ENCODE results near the gene HFE.
"Not testable (repeated sequence)": the region's sequence is repeated elsewhere in the genome, so short reads cannot be mapped to it uniquely, and the experiment has no call there.

HFE gene

GRCh38 chr6:26044140-26045064 lies 42.8 kb upstream of the HFE start:
- no peak for TF ChIP-seq CTCF (IDR thresholded peaks at IDR 0.05; ENCODE audit: borderline replicate concordance, extremely low read depth, low read length, poor library complexity, severe bottlenecking)
- no peak for TF ChIP-seq EZH2 (IDR thresholded peaks at IDR 0.05; ENCODE audit: borderline replicate concordance, low read depth, low read length, severe bottlenecking)
- Histone ChIP-seq H3K9ac (ENCODE audit: low read depth, low read length) (peak overlapping the region; percentile 86), H4K20me1 (ENCODE audit: insufficient read depth, low read length) (no peaks in the 10 kb centered on the region), H3K4me1 (ENCODE audit: insufficient read depth, low read length) (peaks cover 44% of the 10 kb centered on the region), H3K79me2 (ENCODE audit: insufficient read depth, low read length) (peaks cover 8% of the 10 kb centered on the region; the same call in 1 of the 2 replicates), H3K4me2 (ENCODE audit: insufficient read depth, low read length) (peak overlapping the region; percentile 67), H3K27ac (ENCODE audit: low read length) (peak overlapping the region; percentile 99), H3K4me3 (ENCODE audit: low read depth in 1 of 2, low read length in 2 of 2) (peak overlapping the region; percentile 23 to 66), H3K36me3 (ENCODE audit: insufficient read depth, low read length) (no peaks in the 10 kb centered on the region; the same call in 1 of the 2 replicates), H3K27me3 (ENCODE audit: insufficient read depth, low read length, poor library complexity) (no peaks in the 10 kb centered on the region), H2AFZ (ENCODE audit: low read depth, low read length) (no peak overlapping the region), H3K9me3 (ENCODE audit: insufficient read depth, low read length, severe bottlenecking) (no peaks in the 10 kb centered on the region)
- DNase-seq (peak; percentile 63), ATAC-seq (ENCODE audit: insufficient read depth, low read depth) (peak; percentile 9; the same call in 2 of the 3 replicates)

GRCh38 chr6:26045065-26045927 lies 41.9 kb upstream of the HFE start:
- H3K9me3 ChIP-seq (ENCODE audit: insufficient read depth, low read length, severe bottlenecking) = no peaks in the 10 kb centered on the region
- H3K79me2 ChIP-seq (ENCODE audit: insufficient read depth, low read length) = peaks cover 8% of the 10 kb centered on the region; the same call in 1 of the 2 replicates
- no peaks in the 10 kb centered on the region for H4K20me1 ChIP-seq (ENCODE audit: insufficient read depth, low read length)
- peak overlapping the region; percentile 26 to 66 for H3K4me3 ChIP-seq (ENCODE audit: low read depth in 1 of 2, low read length in 2 of 2)
- peak overlapping the region; percentile 99 for H3K27ac ChIP-seq (ENCODE audit: low read length)
- H3K36me3 ChIP-seq (ENCODE audit: insufficient read depth, low read length) = no peaks in the 10 kb centered on the region; the same call in 1 of the 2 replicates
- ATAC-seq (ENCODE audit: insufficient read depth, low read depth) (peak; percentile 66), DNase-seq (peak; percentile 89)
- H3K4me1 ChIP-seq (ENCODE audit: insufficient read depth, low read length) = peaks cover 44% of the 10 kb centered on the region
- peak overlapping the region; percentile 86 for H3K9ac ChIP-seq (ENCODE audit: low read depth, low read length)
- no peak overlapping the region for H2AFZ ChIP-seq (ENCODE audit: low read depth, low read length)
- TF ChIP-seq CTCF (IDR thresholded peaks at IDR 0.05; ENCODE audit: borderline replicate concordance, extremely low read depth, low read length, poor library complexity, severe bottlenecking) (peak; percentile 42), EZH2 (IDR thresholded peaks at IDR 0.05; ENCODE audit: borderline replicate concordance, low read depth, low read length, severe bottlenecking) (no peak)
- H3K27me3 ChIP-seq (ENCODE audit: insufficient read depth, low read length, poor library complexity) = no peaks in the 10 kb centered on the region
- H3K4me2 ChIP-seq (ENCODE audit: insufficient read depth, low read length) = peak overlapping the region; percentile 67

GRCh38 chr6:26045928-26046368 lies 41.3 kb upstream of the HFE start:
- Histone ChIP-seq H3K4me3 (ENCODE audit: low read depth in 1 of 2, low read length in 2 of 2) (peak overlapping the region; percentile 26 to 66), H3K36me3 (ENCODE audit: insufficient read depth, low read length) (no peaks in the 10 kb centered on the region; the same call in 1 of the 2 replicates), H3K9ac (ENCODE audit: low read depth, low read length) (peak overlapping the region; percentile 86), H4K20me1 (ENCODE audit: insufficient read depth, low read length) (no peaks in the 10 kb centered on the region), H2AFZ (ENCODE audit: low read depth, low read length) (no peak overlapping the region), H3K4me2 (ENCODE audit: insufficient read depth, low read length) (peak overlapping the region; percentile 67), H3K4me1 (ENCODE audit: insufficient read depth, low read length) (peaks cover 49% of the 10 kb centered on the region), H3K27me3 (ENCODE audit: insufficient read depth, low read length, poor library complexity) (no peaks in the 10 kb centered on the region), H3K27ac (ENCODE audit: low read length) (peak overlapping the region; percentile 99), H3K9me3 (ENCODE audit: insufficient read depth, low read length, severe bottlenecking) (no peaks in the 10 kb centered on the region), H3K79me2 (ENCODE audit: insufficient read depth, low read length) (peaks cover 8% of the 10 kb centered on the region; the same call in 1 of the 2 replicates)
- TF ChIP-seq CTCF (IDR thresholded peaks at IDR 0.05; ENCODE audit: borderline replicate concordance, extremely low read depth, low read length, poor library complexity, severe bottlenecking) = no peak
- TF ChIP-seq EZH2 (IDR thresholded peaks at IDR 0.05; ENCODE audit: borderline replicate concordance, low read depth, low read length, severe bottlenecking) = no peak
- DNase-seq (peak; percentile 42), ATAC-seq (ENCODE audit: insufficient read depth, low read depth) (peak; percentile 4; the same call in 2 of the 3 replicates)

GRCh38 chr6:26047329-26047728 lies 39.9 kb upstream of the HFE start:
- H2AFZ ChIP-seq (ENCODE audit: low read depth, low read length); H3K9me3 ChIP-seq (ENCODE audit: insufficient read depth, low read length, severe bottlenecking); H3K27me3 ChIP-seq (ENCODE audit: insufficient read depth, low read length, poor library complexity); H3K4me3 ChIP-seq (ENCODE audit: low read depth in 1 of 2, low read length in 2 of 2); ATAC-seq (ENCODE audit: insufficient read depth, low read depth); DNase-seq; H4K20me1 ChIP-seq (ENCODE audit: insufficient read depth, low read length); H3K36me3 ChIP-seq (ENCODE audit: insufficient read depth, low read length); H3K4me2 ChIP-seq (ENCODE audit: insufficient read depth, low read length): not testable (repeated sequence)
- H3K27ac ChIP-seq (ENCODE audit: low read length) = peak overlapping the region; percentile 57
- peaks cover 12% of the 10 kb centered on the region for H3K79me2 ChIP-seq (ENCODE audit: insufficient read depth, low read length)
- H3K4me1 ChIP-seq (ENCODE audit: insufficient read depth, low read length) = peaks cover 59% of the 10 kb centered on the region
- peak overlapping the region; percentile 11; the same call in 1 of the 2 replicates for H3K9ac ChIP-seq (ENCODE audit: low read depth, low read length)

Measured in DND-41 (cell line).